Body of pancreas (tissue), 4 donors: ENCODE data around the gene ASAP3.

Experiments
- POLR2A ChIP-seq, 3 donors: fragments of 450-650 bp; IDR thresholded peaks; one replicate each; pipeline ENCODE4 v1.6.1; 2016; ENCODE audit warnings: antibody characterized with exemption in 3 of 3, mild to moderate bottlenecking in 2 of 3
- TF ChIP-seq, protein P1 (sequence below), 7 experiments: fragments of 450-650 bp in 4 of 7; fragments of 200-600 bp in 3 of 7; sonication (generic) in 3 of 7; IDR thresholded peaks; one replicate each; pipeline ENCODE4 v1.5.1; 2016 to 2019; ENCODE audit warnings: antibody characterized with exemption in 7 of 7

DNA sequence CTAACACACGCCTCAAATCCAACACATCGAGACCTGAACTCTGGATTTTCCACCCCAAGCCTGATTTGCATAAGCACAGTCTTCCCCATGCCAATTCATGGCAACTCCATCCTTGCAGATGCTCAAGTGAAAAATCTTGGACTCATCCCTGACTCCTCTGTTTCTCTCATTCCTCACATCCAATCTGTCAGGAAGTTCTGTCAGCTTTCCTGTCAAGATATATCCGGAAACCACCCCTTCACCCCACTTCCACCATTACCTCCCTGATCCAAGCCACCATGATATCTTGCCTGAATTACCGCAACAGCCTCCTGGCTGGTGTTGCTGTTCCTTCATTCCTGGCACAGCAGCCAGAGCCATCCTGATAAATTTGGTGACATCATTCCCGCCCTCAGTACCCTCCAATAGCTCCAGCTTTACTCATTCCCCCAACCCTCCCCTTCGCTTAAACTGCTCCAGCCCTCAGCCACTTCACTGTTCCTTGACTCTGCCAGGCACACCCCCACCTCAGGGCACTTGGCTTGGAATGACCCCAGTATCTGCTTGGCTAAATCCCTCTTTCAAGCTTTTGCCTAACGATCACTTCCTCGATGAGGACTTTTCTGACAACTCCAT lies 76.9 kb downstream of the ASAP3 start:
- no peak for TF ChIP-seq POLR2A (IDR thresholded peaks at IDR 0.05)
- TF ChIP-seq, protein P1, sequence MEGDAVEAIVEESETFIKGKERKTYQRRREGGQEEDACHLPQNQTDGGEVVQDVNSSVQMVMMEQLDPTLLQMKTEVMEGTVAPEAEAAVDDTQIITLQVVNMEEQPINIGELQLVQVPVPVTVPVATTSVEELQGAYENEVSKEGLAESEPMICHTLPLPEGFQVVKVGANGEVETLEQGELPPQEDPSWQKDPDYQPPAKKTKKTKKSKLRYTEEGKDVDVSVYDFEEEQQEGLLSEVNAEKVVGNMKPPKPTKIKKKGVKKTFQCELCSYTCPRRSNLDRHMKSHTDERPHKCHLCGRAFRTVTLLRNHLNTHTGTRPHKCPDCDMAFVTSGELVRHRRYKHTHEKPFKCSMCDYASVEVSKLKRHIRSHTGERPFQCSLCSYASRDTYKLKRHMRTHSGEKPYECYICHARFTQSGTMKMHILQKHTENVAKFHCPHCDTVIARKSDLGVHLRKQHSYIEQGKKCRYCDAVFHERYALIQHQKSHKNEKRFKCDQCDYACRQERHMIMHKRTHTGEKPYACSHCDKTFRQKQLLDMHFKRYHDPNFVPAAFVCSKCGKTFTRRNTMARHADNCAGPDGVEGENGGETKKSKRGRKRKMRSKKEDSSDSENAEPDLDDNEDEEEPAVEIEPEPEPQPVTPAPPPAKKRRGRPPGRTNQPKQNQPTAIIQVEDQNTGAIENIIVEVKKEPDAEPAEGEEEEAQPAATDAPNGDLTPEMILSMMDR (IDR thresholded peaks at IDR 0.05): no peak
